HepG2 (cell line): ENCODE results near the gene NGDN. TPM values are rescaled to one million over a fixed set of nuclear protein-coding genes. Genes with fewer than 3 reads are reported as not detected.

Experiments used
- ATAC-seq: fragments of 200-7000 bp; cut with Tn5 transposase; 3 replicates; pipeline ENCODE4 v1.9.1; 2020; ENCODE audit warnings: mild to moderate bottlenecking, moderate library complexity
- BruUV-seq: library from RNA; stranded (reverse); fragments of 400-500 nt; replicated peaks from 2 replicates; lab custom pipeline; 2021; lab: Mats Ljungman, UMichigan
- CTCF ChIA-PET: fragments of 300-600 bp; formaldehyde crosslinking; extraction: SDS; loops from one replicate; lab custom pipeline; 2021; ENCODE audit warnings: low total read pairs, inconsistent platforms, low intra/inter-chr PET ratio; lab: Yijun Ruan, JAX
- POLR2A ChIA-PET: fragments of 350-600 bp; sonication (Branson Sonifier 250); formaldehyde crosslinking; loops from one replicate; lab custom pipeline; 2020; ENCODE audit warnings: antibody characterized with exemption, inconsistent platforms; lab: Yijun Ruan, JAX
- DNase-seq: peaks from one replicate; pipeline ENCODE4 v3.0.0-alpha.2; 2015; ENCODE audit warnings: low spot score
- FAIRE-seq: peaks from 3 replicates; lab custom pipeline; 2011; peaks lifted over from hg19 to GRCh38; lab: Jason Lieb, UNC
- H2AFZ ChIP-seq: one replicate; pipeline ENCODE4 v1.6.1; 2011; ENCODE audit warnings: low read length, inconsistent platforms
- H3K27ac ChIP-seq: fragments of 300-600 bp; 3 replicates; pipeline ENCODE4 v1.8.0; 2011; ENCODE audit warnings: mixed run types, mild to moderate bottlenecking, mixed read lengths, low read length, inconsistent platforms; ENCODE audit not compliant: insufficient read depth; ENCODE audit errors: extremely low read length
- H3K27me3 ChIP-seq, 2 experiments: fragments of 200-600 bp in 1 of 2; 2 replicates in 1 of 2; 3 replicates in 1 of 2; pipeline versions ENCODE4 v1.6.0 to v1.8.0; 2011; ENCODE audit warnings: low read length in 2 of 2, mild to moderate bottlenecking in 2 of 2, moderate library complexity in 2 of 2, inconsistent platforms in 1 of 2; ENCODE audit not compliant: insufficient read depth in 2 of 2, control insufficient read depth in 1 of 2
- H3K36me3 ChIP-seq, 2 experiments: fragments of 200-600 bp in 1 of 2; replicated peaks in 1 of 2; 2 replicates in 1 of 2; 3 replicates in 1 of 2; pipeline versions ENCODE4 v1.5.1 to v1.8.0; 2011; ENCODE audit warnings: low read length in 2 of 2, inconsistent platforms in 1 of 2; ENCODE audit not compliant: insufficient read depth in 2 of 2, control insufficient read depth in 1 of 2
- H3K4me1 ChIP-seq: 2 replicates; pipeline ENCODE4 v1.5.1; 2012; ENCODE audit warnings: low read length, inconsistent platforms; ENCODE audit not compliant: insufficient read depth
- H3K4me2 ChIP-seq: 2 replicates; pipeline ENCODE4 v1.6.0; 2011; ENCODE audit warnings: low read depth, low read length, inconsistent platforms
- H3K4me3 ChIP-seq, 3 experiments: fragments of 200-600 bp in 1 of 3; sonication (generic), shearing (Covaris generic) in 1 of 3; replicated peaks in 1 of 3; 2 replicates each; pipeline ENCODE4 v1.5.1; 2011 to 2016; ENCODE audit warnings: low read length in 3 of 3, inconsistent platforms in 2 of 3, low read depth in 2 of 3, mild to moderate bottlenecking in 2 of 3, control low read depth in 1 of 3, mixed read lengths in 1 of 3; ENCODE audit not compliant: insufficient read depth in 1 of 3
- H3K79me2 ChIP-seq: one replicate; pipeline ENCODE4 v1.6.1; 2011; ENCODE audit warnings: low read length, inconsistent platforms; ENCODE audit not compliant: insufficient read depth
- H3K9ac ChIP-seq: 2 replicates; pipeline ENCODE4 v1.6.0; 2011; ENCODE audit warnings: mild to moderate bottlenecking, low read depth, low read length, inconsistent platforms; ENCODE audit not compliant: insufficient read depth
- H3K9me3 ChIP-seq: 2 replicates; pipeline ENCODE4 v1.5.1; 2012; ENCODE audit warnings: mild to moderate bottlenecking, low read length
- H4K20me1 ChIP-seq: 2 replicates; pipeline ENCODE4 v1.6.0; 2011; ENCODE audit warnings: inconsistent platforms, mild to moderate bottlenecking, low read length, moderate library complexity; ENCODE audit not compliant: insufficient read depth
- CREM ChIP-seq, 2 experiments: sonication (generic) in 1 of 2; formaldehyde crosslinking in 1 of 2; IDR thresholded peaks; 2 replicates each; pipeline versions ENCODE4 v1.4.0 to v1.6.1; 2016 to 2020; ENCODE audit warnings: antibody characterized with exemption in 1 of 2, mild to moderate bottlenecking in 1 of 2, missing genetic modification reagents in 1 of 2
- HNRNPH1 ChIP-seq: fragments of 200-400 bp; formaldehyde crosslinking; optimal IDR thresholded peaks from 2 replicates; pipeline ENCODE3; 2017; ENCODE audit warnings: mild to moderate bottlenecking, low read depth, low read length
- NR0B2 ChIP-seq: sonication (generic); formaldehyde crosslinking; IDR thresholded peaks from 2 replicates; pipeline ENCODE4 v1.4.0; 2020; ENCODE audit warnings: mild to moderate bottlenecking, missing genetic modification reagents
- ONECUT2 ChIP-seq: sonication (generic); formaldehyde crosslinking; IDR thresholded peaks from 2 replicates; pipeline ENCODE4 v1.4.0; 2020; ENCODE audit warnings: missing genetic modification reagents
- PRPF4 ChIP-seq: fragments of 200-400 bp; formaldehyde crosslinking; IDR thresholded peaks from 2 replicates; pipeline ENCODE4 v1.6.1; 2016; ENCODE audit warnings: low read length, low read depth; ENCODE audit not compliant: poor library complexity, severe bottlenecking
- RAD21 ChIP-seq: fragments of 450-650 bp; formaldehyde crosslinking; IDR thresholded peaks from 2 replicates; pipeline ENCODE4 v1.5.0; 2020; ENCODE audit warnings: mild to moderate bottlenecking
- RFXAP ChIP-seq: sonication (generic); formaldehyde crosslinking; IDR thresholded peaks from 2 replicates; pipeline ENCODE4 v1.4.0; 2020; ENCODE audit warnings: missing genetic modification reagents, borderline replicate concordance
- TCF7 ChIP-seq: sonication (generic); IDR thresholded peaks from 2 replicates; pipeline ENCODE4 v1.6.1; 2016; ENCODE audit warnings: antibody characterized with exemption, low read depth
- TEF ChIP-seq: sonication (generic); formaldehyde crosslinking; IDR thresholded peaks from 2 replicates; pipeline ENCODE4 v1.5.0; 2020; ENCODE audit warnings: missing genetic modification reagents
- ZNF124 ChIP-seq: sonication (generic); formaldehyde crosslinking; IDR thresholded peaks from 2 replicates; pipeline ENCODE4 v1.4.0; 2020; ENCODE audit warnings: missing genetic modification reagents
- ZNF335 ChIP-seq: sonication (generic); formaldehyde crosslinking; IDR thresholded peaks from 2 replicates; pipeline ENCODE4 v1.4.0; 2020; ENCODE audit warnings: missing genetic modification reagents
- ZNF44 ChIP-seq: sonication (generic); formaldehyde crosslinking; IDR thresholded peaks from 2 replicates; pipeline ENCODE4 v1.5.1; 2020; ENCODE audit warnings: mild to moderate bottlenecking, missing genetic modification reagents
- ZNF589 ChIP-seq: sonication (generic); formaldehyde crosslinking; conservative IDR thresholded peaks from 2 replicates; pipeline ENCODE4 v1.8.0; 2022; ENCODE audit warnings: mild to moderate bottlenecking, moderate library complexity, missing genetic modification reagents
- ZNF670 ChIP-seq: sonication (generic); formaldehyde crosslinking; IDR thresholded peaks from 2 replicates; pipeline ENCODE4 v1.8.0; 2022; ENCODE audit warnings: mild to moderate bottlenecking, missing genetic modification reagents, borderline replicate concordance
- ZXDC ChIP-seq: sonication (generic); formaldehyde crosslinking; IDR thresholded peaks from 2 replicates; pipeline ENCODE4 v1.5.0; 2020; ENCODE audit warnings: mild to moderate bottlenecking, missing genetic modification reagents
- WGBS: methylation state at CpG from one replicate; pipeline ENCODE4 v1.1.6; 2017; ENCODE audit warnings: low lambda C conversion rate; 5-methylcytosine and 5-hydroxymethylcytosine counted together
- in situ Hi-C: cut with HindIII; loops from 2 replicates; pipeline ENCODE4 v1.10.0; 2017; ENCODE audit warnings: low pct_unique_long_range_greater_than_20kb; ENCODE audit not compliant: extremely low pct_ligation_motif_present
- intact Hi-C: fragments of 100-400 bp; cut with micrococcal nuclease; formaldehyde crosslinking; loops from one replicate; pipeline ENCODE4 v1.10.0; 2022; ENCODE audit not compliant: unreplicated experiment
- polyA plus RNA-seq, 8 experiments: library from polyadenylated mRNA; depleted of rRNA in 3 of 8; stranded (reverse) in 7 of 8; unstranded in 1 of 8; fragments of >200 nt; fragmentation: Illumina TruSeq in 4 of 8; extraction: Trizol in 4 of 8; gene quantifications; 2 replicates each; pipeline versions ENCODE4 v1.2.1 to v1.2.3, GENCODE V29; 2011 to 2016; ENCODE audit warnings: low read depth in 4 of 8, missing spikeins in 1 of 8, mixed read lengths in 1 of 8; ENCODE audit not compliant: insufficient read depth in 1 of 8
- total RNA-seq, 5 experiments: library from RNA; depleted of rRNA; stranded (reverse); fragments of >200 nt; fragmentation: Illumina TruSeq; extraction: Trizol; gene quantifications; 2 replicates each; pipeline ENCODE4 v1.2.3, GENCODE V29; 2016; ENCODE audit warnings: low read depth in 1 of 5
- TF ChIP-seq, protein P1 (sequence below): sonication (generic); formaldehyde crosslinking; IDR thresholded peaks from 2 replicates; pipeline ENCODE4 v1.5.0; 2020; ENCODE audit warnings: mild to moderate bottlenecking, missing genetic modification reagents, borderline replicate concordance

Gene NGDN
- total and polyA plus RNA-seq, 2 of the 13 experiments (the other 11 are each of a cell fraction or from before 2014, with no cell fraction given) = 154 to 216 TPM

DNA sequence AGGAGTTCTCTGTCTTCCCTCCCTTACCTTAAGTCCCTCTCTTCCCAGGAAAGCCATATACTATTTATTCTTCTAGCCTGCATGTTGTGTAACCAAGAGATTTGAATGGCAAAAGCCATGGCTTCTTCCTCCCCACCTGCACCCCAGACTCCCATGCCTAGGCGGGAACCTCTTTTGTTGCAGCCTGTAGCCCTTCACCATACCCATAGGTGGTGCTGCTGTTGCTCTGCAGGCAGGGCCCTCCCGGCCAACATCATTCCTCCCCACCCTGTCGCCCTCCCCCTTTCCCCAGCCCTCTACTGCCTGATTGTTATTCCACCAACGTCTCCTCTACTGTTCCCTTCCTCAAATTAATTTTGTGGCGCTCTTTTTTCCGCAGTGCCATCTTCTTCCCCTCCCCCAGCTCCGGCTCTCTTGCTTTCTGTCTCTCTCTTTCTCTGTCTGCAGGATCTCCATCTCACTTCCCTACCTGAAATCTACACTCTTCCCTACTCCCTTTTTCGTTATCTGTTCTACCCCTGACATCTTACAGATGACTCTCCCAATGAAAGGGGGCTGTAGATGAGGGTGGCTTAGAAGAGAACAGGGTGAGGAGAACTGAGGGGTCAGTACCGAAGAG, 13.8 kb downstream of the NGDN start:
- CTCF ChIA-PET = interaction anchor here (3.5 to 9.7 kb wide), 2 partner anchors 57 to 77 kb away, joined by 17 to 275 read pairs; partner anchors contain the start of gene THTPA
- intact Hi-C loops = loop anchor here (1.0 kb wide), 2 partner anchors 56 to 79 kb away; no protein-coding TSS in a partner anchor
- TF ChIP-seq RAD21 (CRISPR knock-in tag) (peak; percentile 80), ONECUT2 (no peak), RFXAP (CRISPR knock-in tag) (no peak), CREM (IDR thresholded peaks at IDR 0.05) (no peak), CREM (CRISPR knock-in tag; IDR thresholded peaks at IDR 0.05) (no peak), NR0B2 (CRISPR knock-in tag) (no peak), ZXDC (CRISPR knock-in tag) (no peak), ZNF124 (CRISPR knock-in tag) (no peak), ZNF44 (CRISPR knock-in tag) (no peak), TEF (CRISPR knock-in tag) (no peak), HNRNPH1 (no peak), PRPF4 (no peak), ZNF670 (CRISPR knock-in tag) (no peak), TCF7 (no peak), ZNF589 (no peak), ZNF335 (no peak)
- TF ChIP-seq, protein P1, sequence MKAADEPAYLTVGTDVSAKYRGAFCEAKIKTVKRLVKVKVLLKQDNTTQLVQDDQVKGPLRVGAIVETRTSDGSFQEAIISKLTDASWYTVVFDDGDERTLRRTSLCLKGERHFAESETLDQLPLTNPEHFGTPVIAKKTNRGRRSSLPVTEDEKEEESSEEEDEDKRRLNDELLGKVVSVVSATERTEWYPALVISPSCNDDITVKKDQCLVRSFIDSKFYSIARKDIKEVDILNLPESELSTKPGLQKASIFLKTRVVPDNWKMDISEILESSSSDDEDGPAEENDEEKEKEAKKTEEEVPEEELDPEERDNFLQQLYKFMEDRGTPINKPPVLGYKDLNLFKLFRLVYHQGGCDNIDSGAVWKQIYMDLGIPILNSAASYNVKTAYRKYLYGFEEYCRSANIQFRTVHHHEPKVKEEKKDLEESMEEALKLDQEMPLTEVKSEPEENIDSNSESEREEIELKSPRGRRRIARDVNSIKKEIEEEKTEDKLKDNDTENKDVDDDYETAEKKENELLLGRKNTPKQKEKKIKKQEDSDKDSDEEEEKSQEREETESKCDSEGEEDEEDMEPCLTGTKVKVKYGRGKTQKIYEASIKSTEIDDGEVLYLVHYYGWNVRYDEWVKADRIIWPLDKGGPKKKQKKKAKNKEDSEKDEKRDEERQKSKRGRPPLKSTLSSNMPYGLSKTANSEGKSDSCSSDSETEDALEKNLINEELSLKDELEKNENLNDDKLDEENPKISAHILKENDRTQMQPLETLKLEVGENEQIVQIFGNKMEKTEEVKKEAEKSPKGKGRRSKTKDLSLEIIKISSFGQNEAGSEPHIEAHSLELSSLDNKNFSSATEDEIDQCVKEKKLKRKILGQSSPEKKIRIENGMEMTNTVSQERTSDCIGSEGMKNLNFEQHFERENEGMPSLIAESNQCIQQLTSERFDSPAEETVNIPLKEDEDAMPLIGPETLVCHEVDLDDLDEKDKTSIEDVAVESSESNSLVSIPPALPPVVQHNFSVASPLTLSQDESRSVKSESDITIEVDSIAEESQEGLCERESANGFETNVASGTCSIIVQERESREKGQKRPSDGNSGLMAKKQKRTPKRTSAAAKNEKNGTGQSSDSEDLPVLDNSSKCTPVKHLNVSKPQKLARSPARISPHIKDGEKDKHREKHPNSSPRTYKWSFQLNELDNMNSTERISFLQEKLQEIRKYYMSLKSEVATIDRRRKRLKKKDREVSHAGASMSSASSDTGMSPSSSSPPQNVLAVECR (CRISPR knock-in tag) = no peak

More for the DNA sequence above, 13.8 kb downstream of the NGDN start:
- H3K36me3 ChIP-seq = peaks cover 33 to 72% of the 10 kb centered on the region in 2 experiments
- H3K79me2 ChIP-seq = no peaks in the 10 kb centered on the region
- H3K27me3 ChIP-seq = no peaks in the 10 kb centered on the region
- no peak overlapping the region for H2AFZ ChIP-seq
- peaks cover 6% of the 10 kb centered on the region for H3K4me1 ChIP-seq
- H4K20me1 ChIP-seq = peaks cover 6% of the 10 kb centered on the region; the same call in 1 of the 2 replicates
- POLR2A ChIA-PET = interaction anchor here (0.8 kb wide), 1 partner anchor 72 kb away, joined by 3 read pairs; no protein-coding TSS in a partner anchor
- no peak overlapping the region for H3K4me2 ChIP-seq
- no peak overlapping the region for H3K9ac ChIP-seq
- no peaks in the 10 kb centered on the region for H3K9me3 ChIP-seq
- in situ Hi-C loops = loop anchor here (5.0 kb wide), 1 partner anchor 74 kb away; the partner anchor contains the start of gene THTPA
- FAIRE-seq (no peak), ATAC-seq (peak; percentile 96), DNase-seq (peak; percentile 69)
- no TSS peak for BruUV-seq
- no peak overlapping the region for H3K27ac ChIP-seq
- 67% methylated on average over 9 of the region's 9 CpGs for WGBS
- H3K4me3 ChIP-seq = no peak overlapping the region
